OCI-LY7 (cell line): ENCODE data around the gene TMED6.

Experiments used
- EZH2phosphoT487 ChIP-seq: fragments of 200-600 bp; sonication (generic); IDR thresholded peaks from 2 replicates; pipeline ENCODE4 v1.6.1; 2018; ENCODE audit warnings: low read depth, borderline replicate concordance, mild to moderate bottlenecking, mixed run types, antibody characterized with exemption, low read length, moderate library complexity, mixed read lengths
- TF ChIP-seq, protein P1 (sequence below): fragments of 200-600 bp; sonication (generic); conservative IDR thresholded peaks from 2 replicates; pipeline ENCODE4 v1.5.1; 2014; ENCODE audit warnings: mild to moderate bottlenecking, antibody characterized with exemption, low read length, moderate library complexity, mixed read lengths

GRCh38 chr16:69363281-69363717 lies 11.7 kb upstream of the TMED6 start:
- TF ChIP-seq, protein P1, sequence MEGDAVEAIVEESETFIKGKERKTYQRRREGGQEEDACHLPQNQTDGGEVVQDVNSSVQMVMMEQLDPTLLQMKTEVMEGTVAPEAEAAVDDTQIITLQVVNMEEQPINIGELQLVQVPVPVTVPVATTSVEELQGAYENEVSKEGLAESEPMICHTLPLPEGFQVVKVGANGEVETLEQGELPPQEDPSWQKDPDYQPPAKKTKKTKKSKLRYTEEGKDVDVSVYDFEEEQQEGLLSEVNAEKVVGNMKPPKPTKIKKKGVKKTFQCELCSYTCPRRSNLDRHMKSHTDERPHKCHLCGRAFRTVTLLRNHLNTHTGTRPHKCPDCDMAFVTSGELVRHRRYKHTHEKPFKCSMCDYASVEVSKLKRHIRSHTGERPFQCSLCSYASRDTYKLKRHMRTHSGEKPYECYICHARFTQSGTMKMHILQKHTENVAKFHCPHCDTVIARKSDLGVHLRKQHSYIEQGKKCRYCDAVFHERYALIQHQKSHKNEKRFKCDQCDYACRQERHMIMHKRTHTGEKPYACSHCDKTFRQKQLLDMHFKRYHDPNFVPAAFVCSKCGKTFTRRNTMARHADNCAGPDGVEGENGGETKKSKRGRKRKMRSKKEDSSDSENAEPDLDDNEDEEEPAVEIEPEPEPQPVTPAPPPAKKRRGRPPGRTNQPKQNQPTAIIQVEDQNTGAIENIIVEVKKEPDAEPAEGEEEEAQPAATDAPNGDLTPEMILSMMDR: no peak
- no peak for TF ChIP-seq EZH2phosphoT487
